LNCAP (cell line): Measurements from ENCODE around the gene SPRY4.

Experiments
- TF ChIP-seq, protein P1 (sequence below): fragments of 450-650 bp; IDR thresholded peaks from 2 replicates; pipeline ENCODE4 v1.5.1; 2017; ENCODE audit warnings: mild to moderate bottlenecking

Gene SPRY4

DNA sequence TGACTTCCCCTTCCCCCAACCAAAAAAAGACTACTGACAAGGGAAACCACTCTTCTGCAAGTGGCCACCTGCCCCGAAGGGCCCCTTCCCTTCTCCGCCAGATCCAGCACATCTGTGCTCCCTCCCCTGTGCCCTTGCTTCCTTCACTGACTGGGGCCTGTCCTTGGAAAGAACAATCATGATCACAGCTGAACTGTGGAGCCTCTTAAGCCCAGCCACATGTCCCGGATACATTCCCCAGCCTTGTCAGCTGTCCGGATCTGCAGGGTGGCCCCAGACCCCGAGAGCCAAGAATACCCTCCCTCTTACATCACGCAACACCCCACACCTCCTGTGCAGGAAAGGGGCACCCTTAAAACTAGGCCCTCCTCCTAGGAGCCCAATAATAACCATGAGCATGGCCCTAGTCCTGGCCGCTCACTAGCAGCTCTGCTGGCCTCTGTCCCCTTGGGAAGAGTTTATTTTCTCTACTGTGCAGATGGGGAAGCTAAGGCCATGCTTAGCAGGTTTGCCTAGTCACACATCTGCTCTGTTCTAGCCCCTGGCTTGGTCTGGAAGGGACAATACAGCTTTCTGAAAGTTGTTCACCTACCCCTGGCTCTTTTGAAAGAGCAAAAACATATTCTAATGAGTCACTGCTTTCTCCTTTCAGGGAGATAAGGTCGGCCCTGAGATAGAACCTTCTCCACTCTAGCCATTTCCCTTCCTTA is 3.8 kb downstream of the SPRY4 start:
- TF ChIP-seq, protein P1, sequence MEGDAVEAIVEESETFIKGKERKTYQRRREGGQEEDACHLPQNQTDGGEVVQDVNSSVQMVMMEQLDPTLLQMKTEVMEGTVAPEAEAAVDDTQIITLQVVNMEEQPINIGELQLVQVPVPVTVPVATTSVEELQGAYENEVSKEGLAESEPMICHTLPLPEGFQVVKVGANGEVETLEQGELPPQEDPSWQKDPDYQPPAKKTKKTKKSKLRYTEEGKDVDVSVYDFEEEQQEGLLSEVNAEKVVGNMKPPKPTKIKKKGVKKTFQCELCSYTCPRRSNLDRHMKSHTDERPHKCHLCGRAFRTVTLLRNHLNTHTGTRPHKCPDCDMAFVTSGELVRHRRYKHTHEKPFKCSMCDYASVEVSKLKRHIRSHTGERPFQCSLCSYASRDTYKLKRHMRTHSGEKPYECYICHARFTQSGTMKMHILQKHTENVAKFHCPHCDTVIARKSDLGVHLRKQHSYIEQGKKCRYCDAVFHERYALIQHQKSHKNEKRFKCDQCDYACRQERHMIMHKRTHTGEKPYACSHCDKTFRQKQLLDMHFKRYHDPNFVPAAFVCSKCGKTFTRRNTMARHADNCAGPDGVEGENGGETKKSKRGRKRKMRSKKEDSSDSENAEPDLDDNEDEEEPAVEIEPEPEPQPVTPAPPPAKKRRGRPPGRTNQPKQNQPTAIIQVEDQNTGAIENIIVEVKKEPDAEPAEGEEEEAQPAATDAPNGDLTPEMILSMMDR = no peak

DNA sequence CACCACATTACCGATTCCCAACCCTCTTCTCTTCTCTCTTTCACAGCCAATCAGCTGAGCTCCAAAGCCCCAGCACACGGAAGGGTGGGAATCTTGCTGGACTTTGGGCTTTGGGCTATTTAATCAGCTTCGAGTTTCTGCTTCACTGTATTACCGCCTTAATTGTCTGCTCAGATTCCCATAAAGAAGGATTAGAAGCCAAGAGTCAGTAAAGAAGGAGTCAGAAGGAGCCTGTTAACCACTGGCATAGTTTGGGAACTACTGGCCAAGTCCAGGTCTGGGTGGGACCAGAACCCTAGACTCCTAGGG is 4.4 kb downstream of the SPRY4 start:
- TF ChIP-seq, protein P1 = no peak

DNA sequence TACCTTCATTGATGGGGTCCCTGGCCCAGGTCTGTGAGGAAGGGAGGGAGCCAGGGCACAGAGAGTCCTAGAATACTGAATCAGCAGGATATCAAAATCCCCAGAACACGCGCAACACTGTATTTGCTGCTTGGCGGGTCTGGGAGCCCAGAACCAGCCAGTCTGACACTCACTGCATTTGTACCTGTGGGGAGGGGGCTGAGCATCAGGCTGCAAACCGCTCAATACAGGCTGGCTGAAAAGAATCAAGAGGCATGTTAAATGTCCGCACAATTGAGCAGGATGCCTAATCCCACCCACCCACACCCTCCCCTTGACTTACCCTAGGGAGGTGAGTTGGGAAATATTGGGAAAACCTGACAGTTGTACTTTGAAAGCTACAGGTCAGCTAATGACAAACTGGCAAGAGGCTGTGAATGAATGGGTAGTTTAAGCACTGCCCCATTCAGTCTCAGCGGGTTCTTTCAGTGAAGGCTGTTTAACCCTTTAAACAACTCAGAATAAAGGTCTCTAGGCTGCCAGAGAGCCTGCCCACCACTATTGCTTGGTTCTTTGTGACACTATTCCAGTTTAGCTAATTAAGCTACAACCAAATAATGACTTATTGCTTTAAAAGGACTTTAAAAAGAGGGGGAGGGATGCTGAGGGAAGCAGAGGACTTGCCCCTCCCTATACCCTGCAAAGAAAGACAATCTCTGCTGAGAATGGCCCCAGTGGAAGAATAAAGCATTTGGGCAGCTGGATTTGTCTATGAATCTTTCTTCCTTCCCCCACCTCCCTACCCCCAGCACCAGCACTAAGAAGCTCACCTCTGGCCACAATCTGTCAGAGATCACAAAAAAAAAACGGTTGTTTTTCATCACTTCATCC is 5.0 kb downstream of the SPRY4 start:
- TF ChIP-seq, protein P1 = no peak

DNA sequence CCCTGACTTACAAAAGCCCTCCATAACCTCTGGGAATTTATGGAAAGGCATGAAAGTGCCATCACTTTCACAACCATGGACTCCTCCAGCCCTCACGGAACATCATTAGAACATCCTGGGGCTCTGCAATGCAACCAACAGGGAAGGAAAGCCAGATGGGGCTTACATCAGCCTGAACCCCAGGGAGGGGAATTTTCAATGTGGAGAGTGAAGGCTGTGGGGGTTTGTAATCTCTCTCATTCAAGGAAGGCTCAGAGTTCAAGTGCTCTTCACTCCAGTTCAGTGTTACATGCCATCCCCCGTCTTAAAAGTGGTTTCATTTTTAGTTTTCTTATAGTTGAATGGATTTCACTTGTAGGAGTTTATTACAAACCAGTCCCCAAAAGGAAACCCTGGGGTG is 5.7 kb downstream of the SPRY4 start:
- TF ChIP-seq, protein P1 = no peak

DNA sequence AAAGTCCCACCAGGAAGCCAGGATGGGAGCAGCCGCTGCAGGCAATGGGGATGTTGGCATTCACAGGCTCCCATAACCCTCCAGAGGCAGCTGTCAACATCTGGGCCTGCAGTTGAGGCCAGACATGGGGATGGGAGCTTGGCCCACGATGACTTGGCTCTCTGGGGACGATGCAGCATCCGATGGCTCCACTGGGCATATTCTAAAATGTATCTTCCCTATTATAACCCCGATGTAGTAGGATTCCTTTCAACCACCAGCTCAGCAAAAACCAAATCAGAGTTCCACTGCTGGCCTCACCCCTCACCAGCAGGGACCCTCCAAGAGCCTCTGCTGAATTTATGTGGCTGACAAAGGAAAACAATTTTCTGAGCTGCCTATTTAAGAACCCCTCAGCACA is 7.1 kb downstream of the SPRY4 start:
- TF ChIP-seq, protein P1 = no peak

DNA sequence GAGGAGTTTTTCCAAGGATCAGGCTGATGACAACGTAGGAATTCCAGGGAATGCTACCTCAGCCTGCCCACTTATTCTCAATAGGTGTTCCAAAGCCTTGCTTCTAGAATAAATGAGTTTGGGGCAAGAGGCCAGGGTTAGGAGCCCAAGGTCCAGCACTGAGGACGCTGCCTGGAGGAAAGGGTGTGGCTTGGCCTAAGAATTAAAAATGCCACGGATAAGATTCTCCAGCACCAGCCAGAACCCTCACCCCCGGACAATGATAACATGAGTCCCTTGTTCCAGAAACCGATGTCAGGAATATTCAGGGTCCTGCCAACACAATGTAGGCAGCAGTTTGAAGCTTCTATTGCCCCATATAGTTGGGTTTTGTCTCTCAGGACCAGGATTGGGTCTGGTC is 7.6 kb downstream of the SPRY4 start:
- TF ChIP-seq, protein P1 = no peak

DNA sequence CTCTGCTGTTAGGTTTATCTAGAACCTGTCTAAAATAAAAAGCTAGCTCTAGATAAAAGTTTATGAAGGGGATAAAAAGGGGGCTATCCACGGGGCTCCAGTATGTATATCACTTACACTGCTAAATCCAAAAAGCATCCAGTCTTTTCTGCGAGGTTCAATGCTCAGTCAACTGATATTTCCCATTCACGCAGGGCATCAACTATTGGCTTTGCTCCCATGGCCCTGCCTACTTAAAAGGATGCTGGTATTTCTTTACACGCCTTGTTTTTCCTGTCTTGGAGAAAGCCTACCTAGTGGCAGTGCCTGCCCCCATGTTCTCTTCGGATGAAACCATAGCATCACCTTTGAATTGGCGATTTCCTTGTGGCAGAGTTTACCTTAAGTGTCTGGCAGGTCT is 8.1 kb downstream of the SPRY4 start:
- TF ChIP-seq, protein P1 = no peak
